HepG2 (cell line): ENCODE measurements around the gene CCNF. TPM values are rescaled to one million over a fixed set of nuclear protein-coding genes. Genes with fewer than 3 reads are reported as not detected.

Experiments used
- CAMTA2 ChIP-seq: sonication (generic); formaldehyde crosslinking; IDR thresholded peaks from 2 replicates; pipeline ENCODE4 v1.4.0; 2020; ENCODE audit warnings: mild to moderate bottlenecking, missing genetic modification reagents, borderline replicate concordance
- DBP ChIP-seq: sonication (generic); formaldehyde crosslinking; IDR thresholded peaks from 2 replicates; pipeline ENCODE4 v1.4.0; 2020; ENCODE audit warnings: missing genetic modification reagents; ENCODE audit errors: not compliant biosample characterization
- DMAP1 ChIP-seq: IDR thresholded peaks from 2 replicates; pipeline ENCODE4 v1.6.1; 2016
- DRAP1 ChIP-seq: IDR thresholded peaks from 2 replicates; pipeline ENCODE4 v1.6.1; 2016; ENCODE audit warnings: missing genetic modification reagents, missing compliant biosample characterization
- GATAD2A ChIP-seq: IDR thresholded peaks from 2 replicates; pipeline ENCODE4 v1.6.1; 2016
- GPBP1L1 ChIP-seq: sonication (generic); formaldehyde crosslinking; IDR thresholded peaks from 2 replicates; pipeline ENCODE4 v1.5.0; 2020; ENCODE audit warnings: mild to moderate bottlenecking, missing genetic modification reagents
- MIER3 ChIP-seq: IDR thresholded peaks from 2 replicates; pipeline ENCODE4 v1.6.1; 2016; ENCODE audit warnings: missing compliant biosample characterization, borderline replicate concordance
- SALL1 ChIP-seq: sonication (generic); formaldehyde crosslinking; IDR thresholded peaks from 2 replicates; pipeline ENCODE4 v1.8.0; 2022; ENCODE audit warnings: mild to moderate bottlenecking, missing genetic modification reagents
- SRSF4 ChIP-seq: fragments of 200-400 bp; formaldehyde crosslinking; IDR thresholded peaks from one replicate; pipeline ENCODE4 v1.6.1; 2018; ENCODE audit warnings: mild to moderate bottlenecking, low read depth, low read length, moderate library complexity; ENCODE audit not compliant: poor library complexity, severe bottlenecking
- TEAD2 ChIP-seq: sonication (generic); formaldehyde crosslinking; IDR thresholded peaks from 2 replicates; pipeline ENCODE4 v1.9.0; 2021; ENCODE audit warnings: missing genetic modification reagents
- THAP9 ChIP-seq: sonication (generic); formaldehyde crosslinking; IDR thresholded peaks from 2 replicates; pipeline ENCODE4; 2020; ENCODE audit warnings: missing genetic modification reagents, mild to moderate bottlenecking, borderline replicate concordance
- ZSCAN31 ChIP-seq: sonication (generic); formaldehyde crosslinking; IDR thresholded peaks from 2 replicates; pipeline ENCODE4 v1.5.0; 2020; ENCODE audit warnings: low read depth, mild to moderate bottlenecking, missing genetic modification reagents
- polyA plus RNA-seq, 8 experiments: library from polyadenylated mRNA; depleted of rRNA in 3 of 8; stranded (reverse) in 7 of 8; unstranded in 1 of 8; fragments of >200 nt; fragmentation: Illumina TruSeq in 4 of 8; extraction: Trizol in 4 of 8; gene quantifications; 2 replicates each; pipeline versions ENCODE4 v1.2.1 to v1.2.3, GENCODE V29; 2011 to 2016; ENCODE audit warnings: low read depth in 4 of 8, missing spikeins in 1 of 8, mixed read lengths in 1 of 8; ENCODE audit not compliant: insufficient read depth in 1 of 8
- total RNA-seq, 5 experiments: library from RNA; depleted of rRNA; stranded (reverse); fragments of >200 nt; fragmentation: Illumina TruSeq; extraction: Trizol; gene quantifications; 2 replicates each; pipeline ENCODE4 v1.2.3, GENCODE V29; 2016; ENCODE audit warnings: low read depth in 1 of 5
- TF ChIP-seq, protein P1 (sequence below), 2 experiments: sonication (generic) in 1 of 2; formaldehyde crosslinking in 1 of 2; IDR thresholded peaks; 2 replicates each; pipeline versions ENCODE4 v1.6.1 to v1.9.0; 2014 to 2022; ENCODE audit warnings: antibody characterized with exemption in 1 of 2, borderline replicate concordance in 1 of 2, inconsistent platforms in 1 of 2, low read depth in 1 of 2, missing genetic modification reagents in 1 of 2

The CCNF gene
- total and polyA plus RNA-seq, 2 of the 13 experiments (the other 11 are each of a cell fraction or from before 2014, with no cell fraction given): 6.4 to 22.8 TPM

DNA sequence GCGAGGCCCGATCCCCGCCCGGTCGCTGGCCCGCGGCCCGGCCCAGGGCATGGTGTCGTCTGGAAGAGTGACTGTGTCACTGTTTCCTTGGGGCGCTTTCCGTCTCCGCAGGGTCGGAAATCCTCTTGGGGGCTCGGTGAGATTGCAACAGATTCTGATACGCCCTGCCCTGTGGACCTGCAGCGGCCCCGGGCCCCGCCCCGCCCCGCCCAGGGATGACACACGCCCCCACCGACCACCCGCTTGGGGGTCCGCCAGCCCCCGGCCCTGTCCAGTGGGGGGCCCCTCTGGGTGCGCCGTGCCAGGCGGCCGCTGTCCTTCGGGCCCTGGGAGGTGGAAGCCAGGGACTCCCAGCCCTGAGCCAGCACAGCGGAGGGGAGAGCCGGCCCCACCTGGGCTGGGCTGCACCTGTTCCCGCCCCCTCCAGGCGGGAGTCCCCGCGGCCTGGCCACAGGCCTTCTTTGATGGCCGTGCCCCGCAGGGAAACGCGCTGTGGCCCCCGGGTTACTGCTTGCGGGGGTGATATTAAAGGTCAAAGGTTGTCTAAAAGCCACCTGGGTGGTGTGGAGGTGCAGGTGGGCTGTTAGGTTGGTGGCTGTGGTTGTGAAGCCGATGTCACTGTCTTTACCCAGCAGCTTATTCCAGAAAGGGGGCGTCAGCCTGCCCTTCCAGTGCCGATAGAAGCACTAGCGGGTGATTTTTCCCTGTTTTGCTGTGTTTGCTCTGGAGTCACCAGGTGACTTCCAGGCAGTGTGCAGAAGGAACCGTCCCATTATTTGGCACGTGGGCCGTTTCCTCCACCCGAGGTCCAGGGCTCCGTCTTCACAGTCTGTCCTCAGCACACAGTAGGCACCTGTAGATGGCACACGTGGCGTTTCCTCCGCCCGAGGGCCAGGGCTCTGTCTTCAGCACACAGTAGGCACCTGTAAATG is 46.4 kb downstream of the CCNF start (continued):
- no peak for TF ChIP-seq GPBP1L1 (CRISPR knock-in tag)
- no peak for TF ChIP-seq THAP9 (CRISPR knock-in tag)
- no peak for TF ChIP-seq SRSF4
- TF ChIP-seq TEAD2: no peak
- TF ChIP-seq CAMTA2 (CRISPR knock-in tag): no peak
- TF ChIP-seq SALL1 (CRISPR knock-in tag): no peak
- no peak for TF ChIP-seq GATAD2A (CRISPR knock-in tag)
- no peak for TF ChIP-seq DRAP1 (CRISPR knock-in tag)
- TF ChIP-seq MIER3: no peak
- TF ChIP-seq, protein P1, sequence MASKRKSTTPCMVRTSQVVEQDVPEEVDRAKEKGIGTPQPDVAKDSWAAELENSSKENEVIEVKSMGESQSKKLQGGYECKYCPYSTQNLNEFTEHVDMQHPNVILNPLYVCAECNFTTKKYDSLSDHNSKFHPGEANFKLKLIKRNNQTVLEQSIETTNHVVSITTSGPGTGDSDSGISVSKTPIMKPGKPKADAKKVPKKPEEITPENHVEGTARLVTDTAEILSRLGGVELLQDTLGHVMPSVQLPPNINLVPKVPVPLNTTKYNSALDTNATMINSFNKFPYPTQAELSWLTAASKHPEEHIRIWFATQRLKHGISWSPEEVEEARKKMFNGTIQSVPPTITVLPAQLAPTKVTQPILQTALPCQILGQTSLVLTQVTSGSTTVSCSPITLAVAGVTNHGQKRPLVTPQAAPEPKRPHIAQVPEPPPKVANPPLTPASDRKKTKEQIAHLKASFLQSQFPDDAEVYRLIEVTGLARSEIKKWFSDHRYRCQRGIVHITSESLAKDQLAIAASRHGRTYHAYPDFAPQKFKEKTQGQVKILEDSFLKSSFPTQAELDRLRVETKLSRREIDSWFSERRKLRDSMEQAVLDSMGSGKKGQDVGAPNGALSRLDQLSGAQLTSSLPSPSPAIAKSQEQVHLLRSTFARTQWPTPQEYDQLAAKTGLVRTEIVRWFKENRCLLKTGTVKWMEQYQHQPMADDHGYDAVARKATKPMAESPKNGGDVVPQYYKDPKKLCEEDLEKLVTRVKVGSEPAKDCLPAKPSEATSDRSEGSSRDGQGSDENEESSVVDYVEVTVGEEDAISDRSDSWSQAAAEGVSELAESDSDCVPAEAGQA (IDR thresholded peaks at IDR 0.05; ENCODE audit: low read depth): no peak
- TF ChIP-seq, protein P1 (CRISPR knock-in tag; IDR thresholded peaks at IDR 0.05; ENCODE audit: borderline replicate concordance): 0 out of 2 replicates have a peak, but pooled peaks have one; percentile 12
- no peak for TF ChIP-seq DMAP1
- no peak for TF ChIP-seq ZSCAN31 (CRISPR knock-in tag)
- no peak for TF ChIP-seq DBP (CRISPR knock-in tag)
